ENCODE results near the gene SLC7A1. TPM values are rescaled to one million over a fixed set of nuclear protein-coding genes. Genes with fewer than 3 reads are reported as not detected.

SLC7A1 gene
- total and polyA plus RNA-seq, 7 donors: 0.79 to 14.7 (median 3.2) TPM

DNA sequence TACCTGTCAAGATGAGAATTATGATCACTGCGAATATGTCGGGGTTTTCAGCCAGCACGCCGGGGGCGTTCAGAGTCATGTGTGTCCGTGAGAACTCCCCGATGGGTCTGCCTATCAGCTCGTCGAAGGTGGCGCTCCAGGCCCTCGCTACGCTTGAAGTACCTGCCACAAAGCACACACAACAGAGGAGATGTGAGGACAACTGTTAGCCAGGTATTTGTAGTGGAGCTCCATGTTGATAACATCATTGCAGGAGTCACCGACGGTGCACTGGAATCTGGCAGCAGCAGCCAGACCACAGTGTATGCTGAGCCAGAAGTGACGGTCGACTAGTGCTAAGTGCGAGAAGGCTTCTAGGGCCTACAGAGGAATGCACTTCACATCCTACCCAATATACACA, 62.7 kb downstream of the SLC7A1 start:
- 57 to 67% (median 59%) methylated on average over 17 of the region's 17 CpGs for WGBS, 3 donors
- DNase-seq: no peak
- no peaks in the 10 kb centered on the region for H3K4me1 ChIP-seq
- no peaks in the 10 kb centered on the region for H3K9me3 ChIP-seq
- H3K27me3 ChIP-seq (ENCODE audit: insufficient read depth in 3 of 3, low read length in 2 of 3): no peaks in the 10 kb centered on the region
- no peak overlapping the region for H3K27ac ChIP-seq
- TF ChIP-seq, protein P1, sequence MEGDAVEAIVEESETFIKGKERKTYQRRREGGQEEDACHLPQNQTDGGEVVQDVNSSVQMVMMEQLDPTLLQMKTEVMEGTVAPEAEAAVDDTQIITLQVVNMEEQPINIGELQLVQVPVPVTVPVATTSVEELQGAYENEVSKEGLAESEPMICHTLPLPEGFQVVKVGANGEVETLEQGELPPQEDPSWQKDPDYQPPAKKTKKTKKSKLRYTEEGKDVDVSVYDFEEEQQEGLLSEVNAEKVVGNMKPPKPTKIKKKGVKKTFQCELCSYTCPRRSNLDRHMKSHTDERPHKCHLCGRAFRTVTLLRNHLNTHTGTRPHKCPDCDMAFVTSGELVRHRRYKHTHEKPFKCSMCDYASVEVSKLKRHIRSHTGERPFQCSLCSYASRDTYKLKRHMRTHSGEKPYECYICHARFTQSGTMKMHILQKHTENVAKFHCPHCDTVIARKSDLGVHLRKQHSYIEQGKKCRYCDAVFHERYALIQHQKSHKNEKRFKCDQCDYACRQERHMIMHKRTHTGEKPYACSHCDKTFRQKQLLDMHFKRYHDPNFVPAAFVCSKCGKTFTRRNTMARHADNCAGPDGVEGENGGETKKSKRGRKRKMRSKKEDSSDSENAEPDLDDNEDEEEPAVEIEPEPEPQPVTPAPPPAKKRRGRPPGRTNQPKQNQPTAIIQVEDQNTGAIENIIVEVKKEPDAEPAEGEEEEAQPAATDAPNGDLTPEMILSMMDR (IDR thresholded peaks at IDR 0.05): no peak
- no peaks in the 10 kb centered on the region for H3K36me3 ChIP-seq (ENCODE audit: insufficient read depth in 1 of 2, low read depth in 1 of 2)
- no peak for ATAC-seq
- H3K4me3 ChIP-seq: no peak overlapping the region
- intact Hi-C loops (cut with DNase I): no loop called here

DNA sequence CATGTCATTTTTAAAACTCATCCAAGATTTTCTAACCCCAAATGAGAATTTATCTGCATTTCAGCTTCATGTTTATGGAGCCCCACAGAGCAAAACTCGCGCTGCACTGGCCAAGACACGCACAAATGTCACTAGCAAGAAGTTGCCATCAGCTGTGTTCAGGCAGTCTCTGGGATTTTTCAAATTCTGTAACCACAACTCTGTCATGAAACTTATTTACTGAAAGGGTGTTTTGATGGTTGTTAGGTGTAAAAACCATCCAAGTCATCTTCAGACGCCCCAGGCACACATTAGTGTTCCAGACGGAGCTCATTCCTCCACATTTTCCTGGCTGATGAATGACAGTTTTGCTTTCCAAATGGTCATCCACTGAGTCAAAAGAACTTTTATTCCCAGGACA, 63.4 kb downstream of the SLC7A1 start:
- H3K36me3 ChIP-seq (ENCODE audit: insufficient read depth in 1 of 2, low read depth in 1 of 2): no peaks in the 10 kb centered on the region
- H3K4me1 ChIP-seq: no peaks in the 10 kb centered on the region
- intact Hi-C loops (cut with DNase I): no loop called here
- TF ChIP-seq, protein P1 (IDR thresholded peaks at IDR 0.05): no peak
- H3K27ac ChIP-seq: no peak overlapping the region
- H3K4me3 ChIP-seq: no peak overlapping the region
- H3K9me3 ChIP-seq: no peaks in the 10 kb centered on the region
- ATAC-seq: peak in 2 of 4 donors; percentile 24 to 32
- no peaks in the 10 kb centered on the region for H3K27me3 ChIP-seq (ENCODE audit: insufficient read depth in 3 of 3, low read length in 2 of 3)
- WGBS, 3 donors: 55 to 77% (median 59%) methylated on average over 5 of the region's 5 CpGs
- DNase-seq: no peak

DNA sequence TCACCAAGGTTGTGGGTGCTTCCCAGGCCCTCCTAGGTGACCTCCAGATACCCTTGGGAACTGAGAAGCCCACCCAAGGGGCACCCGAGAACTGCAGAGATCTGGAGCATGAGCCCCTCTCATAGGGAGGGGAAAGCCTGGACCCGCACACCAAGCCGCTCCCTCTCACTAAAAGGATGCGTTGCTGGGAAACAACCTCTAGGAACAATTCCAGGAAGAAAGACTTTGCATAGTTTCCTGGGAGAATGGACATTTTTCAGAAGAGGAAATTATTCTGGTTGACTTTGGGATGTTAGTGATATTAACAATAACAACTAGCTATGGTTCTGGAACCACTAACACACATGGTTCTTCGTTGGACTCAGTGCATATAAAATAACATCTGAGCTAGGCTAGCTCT, 64.6 kb downstream of the SLC7A1 start:
- Histone ChIP-seq H3K4me3 (no peak overlapping the region), H3K27me3 (ENCODE audit: insufficient read depth in 3 of 3, low read length in 2 of 3) (no peaks in the 10 kb centered on the region), H3K4me1 (no peaks in the 10 kb centered on the region), H3K36me3 (ENCODE audit: insufficient read depth in 1 of 2, low read depth in 1 of 2) (no peaks in the 10 kb centered on the region), H3K9me3 (no peaks in the 10 kb centered on the region), H3K27ac (no peak overlapping the region)
- intact Hi-C loops (cut with DNase I): no loop called here
- WGBS, 3 donors: 65 to 78% (median 69%) methylated on average over 5 of the region's 5 CpGs
- TF ChIP-seq, protein P1 (IDR thresholded peaks at IDR 0.05): no peak
- ATAC-seq (no peak), DNase-seq (no peak)

DNA sequence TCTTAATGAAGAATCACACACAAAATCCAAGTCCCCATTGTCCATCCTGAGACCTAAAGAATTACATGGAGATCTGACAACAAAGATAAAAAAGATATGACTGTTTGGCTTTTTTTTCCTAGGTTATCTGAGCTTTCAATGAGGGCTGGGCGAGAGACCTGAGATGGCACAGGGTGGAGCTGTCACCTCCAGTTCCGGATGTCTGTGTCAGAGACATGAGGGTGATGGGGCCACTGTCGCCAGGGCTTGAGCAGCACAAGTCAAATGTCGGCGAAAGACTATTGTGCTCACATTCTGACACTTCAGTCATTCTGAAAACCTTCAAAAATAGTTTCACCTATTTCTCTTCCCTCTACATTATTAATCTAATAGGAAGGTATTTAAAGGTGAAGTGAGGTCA, 65.7 kb downstream of the SLC7A1 start:
- 94 to 98% (median 97%) methylated on average over 5 of the region's 5 CpGs for WGBS, 3 donors

DNA sequence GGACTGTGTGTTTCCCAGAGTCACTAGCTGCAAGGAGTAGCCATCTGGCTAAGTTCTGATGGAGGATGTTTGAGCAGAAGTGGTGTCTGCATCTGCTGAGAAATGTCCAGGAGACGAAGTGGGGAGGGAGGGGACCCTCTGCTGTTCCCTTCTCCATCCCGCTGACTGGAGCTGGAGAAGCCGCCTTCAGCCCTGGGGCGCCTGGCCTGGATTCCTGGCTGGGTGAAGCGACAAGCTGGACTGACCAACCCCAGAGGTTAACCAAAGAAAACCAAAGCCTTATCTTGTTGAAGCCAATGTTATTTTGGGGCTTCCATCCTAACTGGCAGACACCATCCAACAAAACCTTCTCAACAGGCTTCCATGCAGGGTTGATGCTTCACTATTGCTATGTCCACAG, 67.6 kb downstream of the SLC7A1 start:
- 92 to 95% (median 92%) methylated on average over 5 of the region's 5 CpGs for WGBS, 3 donors
- intact Hi-C loops (cut with DNase I): no loop called here
- Histone ChIP-seq H3K9me3 (no peaks in the 10 kb centered on the region), H3K36me3 (ENCODE audit: insufficient read depth in 1 of 2, low read depth in 1 of 2) (no peaks in the 10 kb centered on the region), H3K27ac (no peak overlapping the region), H3K4me3 (no peak overlapping the region), H3K27me3 (ENCODE audit: insufficient read depth in 3 of 3, low read length in 2 of 3) (no peaks in the 10 kb centered on the region), H3K4me1 (no peaks in the 10 kb centered on the region)
- ATAC-seq (no peak), DNase-seq (no peak)
- TF ChIP-seq, protein P1 (IDR thresholded peaks at IDR 0.05): no peak

More for the DNA sequence above, 65.7 kb downstream of the SLC7A1 start:
- Histone ChIP-seq H3K27me3 (ENCODE audit: insufficient read depth in 3 of 3, low read length in 2 of 3) (no peaks in the 10 kb centered on the region), H3K27ac (no peak overlapping the region), H3K36me3 (ENCODE audit: insufficient read depth in 1 of 2, low read depth in 1 of 2) (no peaks in the 10 kb centered on the region), H3K4me3 (no peak overlapping the region), H3K9me3 (no peaks in the 10 kb centered on the region), H3K4me1 (no peaks in the 10 kb centered on the region)
- ATAC-seq: no peak
- intact Hi-C loops (cut with DNase I): no loop called here
- no peak for DNase-seq
- TF ChIP-seq, protein P1 (IDR thresholded peaks at IDR 0.05): no peak

Measured in psoas muscle (tissue), 8 donors.